ENCODE data around the gene SDK2.

Gene SDK2

DNA sequence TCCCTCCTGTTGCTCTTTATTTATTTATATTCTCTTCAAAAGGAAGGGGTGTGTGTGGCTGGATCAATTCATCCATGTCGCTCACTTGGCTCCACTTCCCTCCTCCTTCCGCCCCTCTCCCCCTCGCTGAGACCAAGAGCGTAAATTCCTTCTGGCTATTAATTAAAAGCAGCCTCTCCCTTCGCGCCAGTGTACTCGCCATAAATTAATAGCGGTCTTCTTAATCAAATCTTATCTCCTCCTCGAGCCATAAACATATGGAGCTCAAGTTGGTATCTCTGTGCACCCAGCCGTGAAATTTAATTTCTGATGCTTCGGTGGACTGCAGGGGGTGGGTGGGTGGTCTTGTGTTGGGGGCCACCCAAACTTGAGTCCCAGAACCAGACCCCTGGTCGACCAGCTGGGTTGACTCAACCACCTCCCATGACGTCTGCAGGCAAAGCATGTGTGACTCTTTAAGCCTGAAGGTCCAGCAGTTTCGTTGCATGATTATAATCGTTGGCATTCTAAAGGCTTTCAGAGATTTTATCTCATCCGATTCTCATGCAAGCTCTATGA is 57.9 kb downstream of the SDK2 start:
- no peak for DNase-seq (ENCODE audit: low spot score)

DNA sequence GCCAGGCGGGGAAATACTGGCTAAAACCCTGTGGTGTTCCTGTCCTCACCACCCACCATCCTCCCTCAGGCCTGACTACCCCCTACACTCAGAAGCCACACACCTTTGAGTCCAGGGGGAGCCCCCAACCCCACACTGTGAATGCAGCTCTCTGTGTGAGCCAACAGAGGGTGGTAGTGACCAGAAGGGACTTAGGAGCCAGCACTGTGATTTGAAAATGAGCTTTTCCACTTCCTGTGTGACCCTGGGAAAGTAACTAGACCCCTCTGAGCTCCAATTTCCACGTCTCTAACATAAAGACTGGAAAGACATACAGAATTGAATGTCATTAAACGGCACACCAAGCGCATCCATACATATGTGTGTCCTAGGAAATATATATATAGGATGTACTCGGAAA is 58.7 kb downstream of the SDK2 start:
- DNase-seq (ENCODE audit: low spot score): no peak

DNA sequence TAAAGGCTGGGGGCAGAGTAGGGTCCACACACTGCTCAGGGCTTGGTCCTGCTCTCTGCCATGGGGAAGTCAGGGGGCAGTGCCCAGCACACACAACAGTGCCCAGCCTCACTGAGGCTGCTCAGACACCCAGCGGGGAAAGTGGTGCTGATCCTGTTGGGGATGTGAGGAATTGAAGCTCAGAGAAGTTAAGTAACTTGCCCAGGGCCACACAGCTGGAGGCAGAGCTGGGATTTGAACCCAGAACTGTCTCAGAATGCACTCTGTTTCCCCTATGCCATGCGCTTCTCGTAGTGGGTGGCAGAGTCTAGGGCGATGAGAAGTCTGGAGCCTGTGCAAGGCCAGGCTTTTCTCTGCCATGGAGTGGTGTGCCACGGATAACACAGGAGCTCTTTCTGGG is 59.3 kb downstream of the SDK2 start:
- DNase-seq (ENCODE audit: low spot score): no peak

DNA sequence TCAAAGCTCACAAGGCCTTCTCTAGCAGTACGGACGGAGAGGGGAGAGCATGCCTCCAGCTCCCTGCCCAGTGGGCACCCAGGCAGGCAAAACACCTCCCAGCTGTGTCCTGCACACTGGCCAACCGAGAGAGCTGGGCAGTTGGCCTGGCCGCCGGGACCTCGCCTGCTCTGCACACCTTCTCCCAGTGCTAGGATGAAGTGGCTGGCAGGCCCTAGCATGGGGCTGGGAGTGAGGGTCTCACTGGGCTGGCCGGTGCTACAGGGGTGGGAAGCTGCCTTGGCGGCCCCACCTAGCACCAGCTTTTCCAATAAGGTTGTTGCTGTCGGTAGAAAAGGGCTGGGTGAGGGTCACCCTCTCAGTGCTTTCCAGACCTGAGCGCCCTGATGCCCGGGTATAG is 60.2 kb downstream of the SDK2 start:
- no peak for DNase-seq (ENCODE audit: low spot score)

DNA sequence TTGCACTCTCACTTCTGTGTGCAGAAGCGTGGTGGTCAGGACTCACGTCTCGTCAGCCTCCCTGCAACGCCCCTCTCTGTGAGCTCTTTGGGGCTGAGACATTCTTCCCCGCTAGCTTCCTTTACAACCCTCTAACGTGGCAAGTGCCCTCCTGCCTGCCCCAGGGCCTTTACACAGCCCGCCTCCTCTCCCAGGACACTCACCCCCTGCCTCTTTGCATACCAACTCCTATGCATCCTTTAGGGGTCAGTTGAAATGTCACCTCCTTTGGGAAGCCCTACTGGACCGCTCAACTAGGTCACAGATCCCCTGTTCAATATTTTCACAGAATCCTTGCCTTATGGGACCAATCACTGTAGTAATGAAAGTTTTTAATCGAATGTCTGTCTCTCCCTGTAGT is 61.4 kb downstream of the SDK2 start:
- no peak for DNase-seq (ENCODE audit: low spot score)

DNA sequence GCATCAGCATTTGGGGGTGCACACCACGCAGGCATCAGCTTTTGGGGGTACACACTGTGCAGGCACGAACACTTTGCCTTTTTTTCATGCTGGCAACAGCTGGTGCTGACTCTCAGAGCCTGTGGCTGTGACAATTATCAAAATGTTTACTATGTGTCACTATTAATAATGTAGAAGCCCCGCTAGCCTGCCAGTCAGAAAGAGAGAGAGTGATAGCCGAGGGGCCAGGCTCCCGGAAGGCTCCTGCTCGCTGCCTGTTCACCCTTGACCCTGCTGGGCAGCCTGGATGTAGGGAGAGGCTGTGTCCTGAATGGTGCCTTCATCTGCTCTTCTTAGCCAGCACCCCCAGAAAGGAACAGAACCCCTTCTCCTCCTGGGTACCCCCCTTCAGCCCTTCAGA is 61.9 kb downstream of the SDK2 start:
- no peak for DNase-seq (ENCODE audit: low spot score)

DNA sequence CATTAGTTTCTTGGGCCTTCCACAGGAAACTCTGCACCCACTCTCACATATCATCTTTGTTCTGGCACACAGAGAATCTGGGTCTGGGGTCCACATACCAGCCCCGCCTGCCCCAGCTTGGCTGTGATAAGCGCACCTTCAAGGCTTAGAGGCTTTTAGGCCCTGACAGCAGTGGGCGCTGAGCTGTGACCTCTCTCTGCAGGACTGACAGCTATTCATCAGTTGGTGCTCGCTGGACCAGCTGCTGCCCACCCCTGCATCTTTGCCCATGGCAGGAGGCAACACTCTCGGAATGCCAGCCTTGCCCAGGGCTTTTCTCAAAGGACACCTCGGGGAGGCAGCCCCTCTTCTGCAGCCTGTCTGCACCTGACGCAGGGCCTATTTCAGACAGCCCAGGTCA is 62.9 kb downstream of the SDK2 start:
- DNase-seq (ENCODE audit: low spot score): no peak

DNA sequence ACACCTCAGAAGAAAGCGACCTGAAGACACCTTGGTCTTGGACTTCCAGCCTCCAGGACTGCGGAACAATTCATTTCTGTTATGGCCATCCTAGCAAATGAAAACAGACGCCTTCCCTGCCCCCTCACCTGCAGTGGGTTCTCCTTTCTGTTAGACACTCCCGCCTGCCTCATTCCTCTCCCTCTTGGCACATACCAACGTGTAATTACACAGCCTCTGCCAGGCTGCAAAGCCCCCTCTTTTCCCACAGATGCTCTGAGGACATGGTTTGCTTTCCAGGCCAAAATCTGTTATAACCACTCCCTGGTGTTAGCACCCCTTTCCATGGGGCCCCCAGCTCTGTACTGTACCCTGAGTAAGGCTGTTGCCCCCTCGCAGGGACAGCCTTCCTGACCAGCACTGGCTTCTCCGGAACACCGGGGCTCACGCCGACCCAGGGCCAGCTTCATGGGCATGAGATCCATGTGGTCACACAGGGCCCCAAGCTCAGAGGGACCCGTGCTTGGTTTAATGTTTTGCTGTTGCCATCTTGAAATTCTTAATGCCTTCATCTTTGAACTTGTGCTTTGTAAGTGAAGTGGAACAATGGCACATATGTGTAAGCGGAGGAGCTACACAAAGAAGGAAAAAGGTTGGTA is 64.1 kb downstream of the SDK2 start:
- no peak for DNase-seq (ENCODE audit: low spot score)

DNA sequence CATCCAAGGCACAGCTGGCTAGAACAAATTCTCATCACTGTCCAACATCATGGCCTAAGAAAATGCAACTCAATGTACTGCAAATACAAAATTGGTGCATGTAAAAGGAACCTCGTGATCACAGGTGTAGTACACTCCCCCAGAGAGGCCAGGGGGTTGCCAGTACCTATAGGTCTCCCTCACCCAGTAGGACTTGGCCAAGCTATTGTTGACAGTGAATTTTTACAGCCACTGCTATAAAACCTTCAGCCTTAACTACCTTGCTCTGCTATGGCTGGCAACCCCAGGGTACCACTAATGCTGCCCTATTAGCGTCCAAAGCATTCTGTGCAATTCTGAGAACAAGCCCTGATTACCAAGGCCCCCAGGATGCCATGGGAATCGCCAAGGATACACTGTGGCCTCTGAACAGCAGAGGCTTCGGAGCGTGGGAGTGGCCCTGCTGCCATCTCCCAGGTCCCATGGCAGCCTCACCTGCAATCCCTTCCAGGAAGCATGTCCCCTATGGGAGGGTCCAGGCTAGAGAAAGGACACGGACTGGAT is 67.6 kb downstream of the SDK2 start:
- DNase-seq (ENCODE audit: low spot score): no peak

DNA sequence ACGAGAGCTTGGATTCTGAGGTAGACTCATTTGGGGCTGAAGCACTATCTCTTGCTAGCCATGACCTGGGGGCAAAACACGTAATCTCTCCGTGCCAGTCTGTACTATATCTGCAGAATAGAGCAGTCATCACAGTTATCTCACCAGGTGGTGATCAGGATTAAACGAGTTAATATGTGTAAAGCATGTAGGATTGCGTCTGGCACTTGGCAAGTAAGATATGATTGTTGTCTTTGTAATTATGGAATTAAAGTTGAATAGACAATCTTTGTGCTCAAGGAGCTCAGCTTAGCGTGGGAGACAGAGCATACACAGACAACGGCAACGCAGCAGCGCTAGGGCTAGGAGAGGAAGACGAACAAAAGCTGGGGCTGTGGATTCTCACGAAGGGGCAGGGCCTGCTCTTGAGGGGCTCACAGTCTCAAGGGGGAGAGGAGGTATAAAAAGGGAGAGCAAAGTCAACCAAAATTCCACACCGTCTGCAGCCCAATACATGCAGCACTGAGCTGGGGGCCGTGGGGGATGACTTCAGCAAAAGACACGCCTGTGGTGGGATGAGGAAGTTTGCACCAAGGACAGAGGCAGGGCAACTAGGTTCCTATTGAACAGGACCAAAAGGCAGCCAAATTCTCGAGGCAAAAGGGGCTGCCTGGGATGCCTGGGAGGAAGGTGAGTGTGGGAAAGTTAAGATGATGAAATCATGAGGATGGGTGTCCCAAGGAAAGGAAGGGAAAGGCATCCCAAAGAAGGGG is 68.6 kb downstream of the SDK2 start:
- DNase-seq (ENCODE audit: low spot score): no peak

DNA sequence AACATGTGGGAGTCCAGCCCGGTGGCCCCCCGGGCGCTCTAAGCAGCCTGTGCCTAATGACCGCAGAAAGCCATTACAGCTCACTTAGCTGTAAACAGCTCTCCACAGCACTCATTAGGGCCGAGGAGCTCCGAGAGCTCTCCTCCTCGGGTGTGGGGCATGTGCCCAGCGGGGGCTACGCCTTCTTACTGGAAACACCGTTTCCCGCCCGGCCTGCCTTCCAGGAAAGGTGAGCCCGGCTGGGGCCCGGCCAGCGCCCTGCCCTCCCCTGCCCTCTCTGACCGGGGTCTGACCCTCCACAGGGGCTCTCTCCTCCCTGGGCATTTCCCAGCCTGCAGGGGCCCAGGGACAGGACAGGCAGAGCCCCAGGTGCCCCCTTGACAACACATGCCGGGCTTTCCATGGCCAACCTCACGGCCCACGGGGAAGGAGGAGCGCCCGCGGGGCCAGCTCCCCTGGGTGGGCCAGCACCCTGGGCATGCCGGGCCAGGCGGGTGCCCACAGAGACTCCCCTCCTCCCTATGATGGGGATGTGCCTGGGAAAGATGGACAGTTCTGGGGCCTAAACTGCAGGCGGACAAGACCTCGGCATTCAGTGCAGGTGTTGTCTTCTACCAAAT is 72.6 kb downstream of the SDK2 start:
- no peak for DNase-seq (ENCODE audit: low spot score)

DNA sequence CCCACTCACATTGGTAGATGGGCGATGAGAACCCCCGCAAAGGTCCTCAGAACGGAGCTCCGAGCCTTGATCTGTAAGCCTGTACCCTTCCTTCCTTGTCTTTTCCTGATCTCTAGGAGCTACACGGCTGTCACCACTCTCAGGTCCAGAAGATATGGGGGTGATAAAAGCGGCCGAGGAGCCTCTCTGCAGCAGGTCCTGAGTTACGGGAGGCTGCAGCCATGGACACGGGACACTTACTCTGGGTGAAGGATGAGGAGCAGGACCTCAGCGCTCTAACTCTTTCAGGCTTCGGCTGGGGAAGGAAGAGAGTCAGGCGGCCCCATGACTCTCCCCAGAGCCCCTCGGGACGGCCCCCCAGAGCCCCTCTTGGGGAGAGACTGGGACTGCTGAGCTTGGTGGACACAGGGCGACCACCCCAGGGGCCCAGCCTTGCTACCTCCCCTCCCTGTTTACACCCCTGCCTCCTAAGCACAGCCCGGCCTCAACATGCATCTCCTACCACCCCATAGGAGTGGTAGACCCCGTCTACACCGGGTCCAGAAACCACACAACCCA is 74.4 kb downstream of the SDK2 start:
- DNase-seq (ENCODE audit: low spot score): no peak

DNA sequence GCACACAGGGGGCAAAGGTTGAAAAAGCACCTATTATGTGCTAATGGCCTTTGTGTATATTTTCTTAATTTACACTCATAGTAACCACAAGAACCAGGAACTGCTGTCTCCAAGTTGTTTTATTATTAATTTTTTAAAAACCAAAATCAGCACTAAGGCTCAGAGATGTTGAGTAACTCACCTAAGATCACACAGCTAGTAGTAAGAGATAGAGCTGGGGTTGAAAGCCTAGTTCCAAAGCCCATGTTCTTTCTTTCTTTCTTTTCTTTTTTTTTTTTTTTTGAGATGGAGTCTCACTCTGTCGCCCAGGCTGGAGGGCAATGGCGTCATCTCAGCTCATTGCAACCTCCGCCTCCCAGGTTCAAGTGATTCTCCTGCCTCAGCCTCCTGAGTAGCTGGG is 75.3 kb downstream of the SDK2 start:
- DNase-seq (ENCODE audit: low spot score): no peak

DNA sequence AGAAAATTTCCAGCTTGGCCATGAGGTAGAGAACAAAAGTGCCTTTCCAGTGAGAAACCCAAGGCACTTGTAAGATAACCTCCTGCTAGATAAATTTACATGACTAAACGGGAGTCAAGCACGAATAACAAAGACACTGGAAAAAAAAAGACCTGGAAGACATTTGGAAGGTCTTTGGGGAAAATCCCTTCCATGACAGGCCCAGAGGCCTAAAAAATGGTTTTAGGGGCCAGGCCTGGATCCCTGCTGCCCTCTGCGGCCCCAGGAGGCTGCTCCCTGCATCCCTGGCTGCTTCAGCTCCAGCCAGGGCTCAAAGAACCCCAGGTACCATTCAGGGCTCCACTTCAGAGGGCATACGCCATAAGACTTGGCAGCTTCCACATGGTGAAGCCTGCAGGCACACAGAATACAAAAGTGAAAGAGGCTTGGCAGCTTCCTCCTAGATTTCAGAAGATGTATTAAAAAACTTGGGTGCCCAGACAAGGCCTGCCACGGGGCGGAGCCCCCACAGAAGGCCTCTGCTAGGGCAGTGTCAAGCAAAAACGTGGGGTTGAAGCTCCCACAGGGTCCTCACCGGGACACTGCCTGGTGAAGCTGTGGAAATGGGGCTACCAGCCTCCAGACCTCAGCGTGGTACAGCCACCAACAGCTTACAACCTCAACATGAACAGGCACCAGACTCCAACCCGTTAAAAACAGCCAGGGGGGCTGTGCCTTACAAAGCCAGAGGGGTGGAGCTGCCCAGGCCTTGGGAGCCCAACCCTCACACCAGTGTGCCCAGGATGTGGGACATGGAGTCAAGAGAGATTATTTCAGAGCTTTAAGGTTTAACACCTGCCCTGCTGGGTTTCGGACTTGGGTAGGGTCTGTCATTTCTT is 77.1 kb downstream of the SDK2 start:
- no peak for DNase-seq (ENCODE audit: low spot score)

DNA sequence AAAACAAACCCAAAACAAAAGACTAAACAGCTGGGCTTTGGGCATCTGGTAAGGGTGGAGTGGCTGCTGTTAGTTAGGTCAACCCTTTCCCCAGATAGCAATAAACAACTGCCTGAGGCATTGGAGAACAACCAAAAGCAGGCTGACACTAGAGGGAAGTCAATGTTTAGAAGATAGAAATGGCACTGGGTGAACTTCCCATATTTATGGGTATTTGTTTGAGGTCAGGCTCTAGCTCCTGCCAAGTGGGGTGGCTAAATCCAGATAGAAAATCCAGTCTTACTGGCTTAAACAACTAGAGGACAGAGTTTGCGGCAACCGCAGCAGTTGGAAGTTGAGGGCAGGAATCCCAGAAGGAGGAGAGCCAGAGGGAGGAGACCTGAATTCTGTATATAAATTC is 79.4 kb downstream of the SDK2 start:
- no peak for DNase-seq (ENCODE audit: low spot score)

DNA sequence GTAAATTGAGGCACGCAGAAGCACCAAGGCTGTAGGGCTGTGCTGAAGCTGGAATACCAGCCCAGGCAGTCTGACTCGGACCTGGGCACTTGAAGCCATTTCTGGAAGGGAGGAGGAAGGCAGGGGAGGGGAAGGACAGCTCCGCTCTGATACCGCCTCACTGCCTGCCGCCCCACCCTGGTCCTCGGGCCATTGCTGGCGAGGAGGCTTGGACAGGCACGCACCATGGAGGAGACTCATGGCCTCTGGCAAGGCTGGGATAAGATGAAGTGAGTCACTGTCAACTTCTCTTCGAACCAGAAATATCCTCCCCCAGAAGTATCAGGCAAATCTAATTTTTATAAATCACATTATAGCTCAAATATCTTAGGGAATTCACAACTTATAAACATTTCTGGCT is 81.3 kb downstream of the SDK2 start:
- DNase-seq (ENCODE audit: low spot score): no peak

DNA sequence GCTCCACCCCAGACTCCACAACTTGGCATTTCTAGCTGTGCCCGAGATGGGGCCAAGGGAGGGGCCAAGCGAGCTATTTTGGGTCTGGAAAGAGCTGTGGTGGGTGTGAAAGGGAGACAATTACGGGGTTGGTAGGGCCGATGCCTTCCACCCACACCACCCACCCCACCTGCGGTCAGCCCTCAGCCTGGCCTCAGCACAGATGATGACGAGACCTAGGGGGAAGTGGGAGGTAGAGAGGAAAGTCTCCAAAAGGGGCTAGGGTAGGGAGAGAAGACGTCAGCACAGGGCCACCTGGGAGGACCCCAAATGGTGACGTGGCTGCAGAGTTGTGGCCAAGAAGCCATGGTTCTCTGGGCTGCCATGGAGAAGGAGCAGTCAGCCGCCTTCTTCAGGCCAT is 83.1 kb downstream of the SDK2 start:
- no peak for DNase-seq (ENCODE audit: low spot score)

DNA sequence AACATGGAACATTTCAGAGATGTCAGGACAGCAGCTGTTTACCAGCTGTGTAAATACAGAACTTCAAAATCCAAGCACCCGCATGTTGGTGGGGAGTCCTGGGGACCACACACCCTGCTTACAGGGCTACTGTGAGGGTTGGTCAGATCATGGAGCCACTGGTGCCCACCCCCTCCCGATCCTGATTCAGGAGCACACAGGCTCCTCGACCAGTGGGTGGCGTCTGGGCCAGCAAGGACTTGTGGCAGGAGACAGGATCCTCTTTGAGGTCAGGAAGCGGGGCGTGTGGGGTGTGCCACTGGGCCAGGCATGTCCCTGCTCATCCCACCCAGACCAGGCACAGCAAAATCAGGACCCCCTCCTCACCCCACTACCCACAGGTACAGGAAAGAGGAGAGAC is 83.6 kb downstream of the SDK2 start:
- DNase-seq (ENCODE audit: low spot score): no peak

DNA sequence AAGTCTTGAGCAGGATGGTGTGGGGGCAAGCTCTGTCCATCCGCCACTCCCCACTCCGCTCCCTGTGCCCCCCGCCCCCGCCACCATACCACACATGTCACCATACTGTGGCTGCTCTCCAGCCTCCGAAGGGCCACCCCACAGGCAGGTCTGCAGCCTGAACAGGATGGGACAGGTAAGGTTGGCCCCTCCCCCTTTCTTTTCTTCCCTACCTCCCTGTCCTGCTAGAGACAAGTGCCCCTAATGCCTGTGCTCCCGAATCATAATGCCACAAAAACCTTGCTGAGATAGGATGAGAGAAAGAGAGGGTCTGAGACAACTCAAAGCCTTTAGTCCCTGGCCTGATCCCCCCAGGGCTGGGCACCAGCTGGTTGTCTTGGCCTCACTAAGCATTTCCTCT is 84.7 kb downstream of the SDK2 start:
- DNase-seq (ENCODE audit: low spot score): no peak

DNA sequence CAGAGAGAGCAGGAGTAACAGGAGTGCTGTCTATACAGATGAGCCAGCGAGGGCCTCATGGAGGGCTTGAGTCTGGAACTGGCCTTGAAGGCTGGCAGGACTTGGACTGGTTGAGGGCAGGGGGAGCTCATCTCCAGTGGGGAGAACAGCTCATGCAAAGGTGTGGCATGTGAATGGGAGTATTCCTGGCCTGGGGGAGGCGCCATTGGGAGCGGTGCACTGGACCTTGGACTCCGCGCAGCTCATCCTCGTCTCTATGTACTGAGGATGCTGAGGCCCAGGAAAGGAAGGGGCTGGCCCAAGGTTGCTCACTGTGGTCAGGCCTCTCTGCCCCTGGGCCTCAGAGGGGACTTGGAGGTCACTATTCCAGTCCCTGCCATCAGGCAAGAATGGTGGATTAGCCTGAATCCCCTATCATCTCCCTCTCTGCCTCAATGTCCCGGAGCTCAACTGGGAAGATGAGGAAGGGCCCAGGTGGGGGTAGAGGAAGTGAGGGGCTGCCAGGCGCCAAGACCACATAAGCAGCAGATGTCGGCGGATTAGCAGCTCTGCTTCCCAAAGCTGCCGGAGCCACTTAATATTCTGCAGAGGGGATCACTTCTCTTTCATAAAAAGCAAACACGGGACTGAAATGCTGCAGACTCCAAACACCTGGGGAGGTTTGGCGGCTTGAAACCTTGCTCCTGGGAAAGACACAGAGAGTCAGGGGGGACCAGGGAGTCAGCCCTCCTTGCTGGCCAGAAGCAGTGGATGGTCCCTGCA is 88.9 kb downstream of the SDK2 start:
- no peak for DNase-seq (ENCODE audit: low spot score)

DNA sequence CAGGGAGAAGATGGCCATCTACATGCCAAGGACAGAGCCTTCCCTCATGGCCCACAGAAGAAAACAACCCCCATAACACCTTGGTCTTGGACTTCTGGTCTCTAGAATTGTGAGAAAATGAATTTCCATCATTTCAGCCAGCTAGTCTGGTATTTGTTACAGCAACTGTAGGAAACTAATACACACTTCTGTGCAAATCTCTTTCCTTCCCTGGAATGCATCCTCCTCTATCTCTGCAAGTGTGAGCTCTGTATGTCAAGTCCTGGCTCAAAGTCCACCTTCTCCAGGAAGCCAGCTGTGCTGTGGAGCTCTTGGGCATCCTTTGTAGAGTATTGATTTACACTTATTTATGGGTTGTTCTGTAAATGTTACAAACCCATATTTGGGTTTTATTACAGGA is 89.7 kb downstream of the SDK2 start:
- DNase-seq (ENCODE audit: low spot score): no peak
